ENCODE measurements around the gene OLFM2. TPM values are rescaled to one million over a fixed set of nuclear protein-coding genes. Genes with fewer than 3 reads are reported as not detected.

OLFM2 gene
- total RNA-seq, 2 donors from 2014 or later: 1.7 to 5.0 TPM

- ATAC-seq (peak in 1 of 2 donors; percentile 32), DNase-seq (ENCODE audit: low spot score in 2 of 2) (no peak)
- H3K36me3 Mint-ChIP-seq: no peaks in the 10 kb centered on the region
These were observed 19.0 kb downstream of the OLFM2 start for GRCh38 chr19:9917321-9917720.

GRCh38 chr19:9916719-9917118 is 19.6 kb downstream of the OLFM2 start:
- no peak for ATAC-seq
- Mint-ChIP-seq H3K27ac (no peak overlapping the region), H3K36me3 (no peaks in the 10 kb centered on the region), H3K9me3 (no peaks in the 10 kb centered on the region)
- no peak for DNase-seq (ENCODE audit: low spot score in 2 of 2)

More at GRCh38 chr19:9917321-9917720, 19.0 kb downstream of the OLFM2 start:
- Mint-ChIP-seq H3K27ac (no peak overlapping the region), H3K9me3 (no peaks in the 10 kb centered on the region)

- ATAC-seq (peak; percentile 96 to 99), DNase-seq (ENCODE audit: low spot score in 2 of 2) (peak; percentile 85 to 88)
- Mint-ChIP-seq H3K27ac (no peak overlapping the region), H3K36me3 (no peaks in the 10 kb centered on the region), H3K9me3 (no peaks in the 10 kb centered on the region)
These were observed 21.8 kb downstream of the OLFM2 start for GRCh38 chr19:9914315-9915207.

GRCh38 chr19:9914001-9914314 is 22.4 kb downstream of the OLFM2 start:
- no peaks in the 10 kb centered on the region for H3K9me3 Mint-ChIP-seq
- DNase-seq (ENCODE audit: low spot score in 2 of 2) (no peak), ATAC-seq (no peak)
- no peak overlapping the region for H3K27ac Mint-ChIP-seq
- no peaks in the 10 kb centered on the region for H3K36me3 Mint-ChIP-seq

- no peaks in the 10 kb centered on the region for H3K9me3 Mint-ChIP-seq
- no peak for ATAC-seq
These were observed 22.9 kb downstream of the OLFM2 start for GRCh38 chr19:9913237-9914000.

GRCh38 chr19:9912551-9913236 is 23.6 kb downstream of the OLFM2 start:
- ATAC-seq: no peak
- H3K9me3 Mint-ChIP-seq: no peaks in the 10 kb centered on the region
- no peaks in the 10 kb centered on the region for H3K36me3 Mint-ChIP-seq
- H3K27ac Mint-ChIP-seq: no peak overlapping the region
- DNase-seq (ENCODE audit: low spot score in 2 of 2): no peak

More at GRCh38 chr19:9913237-9914000, 22.9 kb downstream of the OLFM2 start:
- Mint-ChIP-seq H3K27ac (no peak overlapping the region), H3K36me3 (no peaks in the 10 kb centered on the region)
- DNase-seq (ENCODE audit: low spot score in 2 of 2): no peak

- ATAC-seq (no peak), DNase-seq (ENCODE audit: low spot score in 2 of 2) (no peak)
- no peaks in the 10 kb centered on the region for H3K36me3 Mint-ChIP-seq
- H3K27ac Mint-ChIP-seq: no peak overlapping the region
- H3K9me3 Mint-ChIP-seq: no peaks in the 10 kb centered on the region
These were observed 24.7 kb downstream of the OLFM2 start for GRCh38 chr19:9911524-9912185.

- H3K27ac Mint-ChIP-seq: no peak overlapping the region
- H3K36me3 Mint-ChIP-seq: no peaks in the 10 kb centered on the region
- H3K9me3 Mint-ChIP-seq: no peaks in the 10 kb centered on the region
- DNase-seq (ENCODE audit: low spot score in 2 of 2): no peak
- ATAC-seq: no peak
These were observed 25.7 kb downstream of the OLFM2 start for GRCh38 chr19:9910625-9911024.

GRCh38 chr19:9909251-9909650 is 27.1 kb downstream of the OLFM2 start:
- no peak for ATAC-seq
- no peak for DNase-seq (ENCODE audit: low spot score in 2 of 2)
- Mint-ChIP-seq H3K27ac (no peak overlapping the region), H3K36me3 (no peaks in the 10 kb centered on the region), H3K9me3 (no peaks in the 10 kb centered on the region)

- DNase-seq (ENCODE audit: low spot score in 2 of 2) (no peak), ATAC-seq (no peak)
- H3K9me3 Mint-ChIP-seq: no peaks in the 10 kb centered on the region
- H3K36me3 Mint-ChIP-seq: no peaks in the 10 kb centered on the region
- no peak overlapping the region for H3K27ac Mint-ChIP-seq
These were observed 29.7 kb downstream of the OLFM2 start for GRCh38 chr19:9906475-9907087.

GRCh38 chr19:9903336-9903735 is 33.0 kb downstream of the OLFM2 start:
- Mint-ChIP-seq H3K36me3 (no peaks in the 10 kb centered on the region), H3K27ac (no peak overlapping the region), H3K9me3 (no peaks in the 10 kb centered on the region)
- no peak for DNase-seq (ENCODE audit: low spot score in 2 of 2)
- ATAC-seq: no peak

- H3K9me3 Mint-ChIP-seq: no peaks in the 10 kb centered on the region
- DNase-seq (ENCODE audit: low spot score in 2 of 2) (no peak), ATAC-seq (no peak)
- no peaks in the 10 kb centered on the region for H3K36me3 Mint-ChIP-seq
- no peak overlapping the region for H3K27ac Mint-ChIP-seq
These were observed 34.7 kb downstream of the OLFM2 start for GRCh38 chr19:9901642-9902041.

- Mint-ChIP-seq H3K27ac (no peak overlapping the region), H3K9me3 (no peaks in the 10 kb centered on the region), H3K36me3 (no peaks in the 10 kb centered on the region)
- ATAC-seq (no peak), DNase-seq (ENCODE audit: low spot score in 2 of 2) (no peak)
These were observed 35.3 kb downstream of the OLFM2 start for GRCh38 chr19:9901020-9901419.

GRCh38 chr19:9891609-9892373 is 44.5 kb downstream of the OLFM2 start:
- Mint-ChIP-seq H3K36me3 (no peaks in the 10 kb centered on the region), H3K27ac (no peak overlapping the region)

GRCh38 chr19:9885077-9885552 is 51.2 kb downstream of the OLFM2 start:
- DNase-seq (ENCODE audit: low spot score in 2 of 2) (no peak), ATAC-seq (no peak)
- H3K9me3 Mint-ChIP-seq: no peaks in the 10 kb centered on the region
- H3K27ac Mint-ChIP-seq: peak overlapping the region; percentile 26 to 42
- H3K36me3 Mint-ChIP-seq: no peaks in the 10 kb centered on the region

More at GRCh38 chr19:9891609-9892373, 44.5 kb downstream of the OLFM2 start:
- no peaks in the 10 kb centered on the region for H3K9me3 Mint-ChIP-seq
- ATAC-seq: peak in 1 of 2 donors; percentile 9
- DNase-seq (ENCODE audit: low spot score in 2 of 2): no peak
